Neural crest cell (in vitro differentiated cells): ENCODE data around the gene DMRT2. TPM values are rescaled to one million over a fixed set of nuclear protein-coding genes. Genes with fewer than 3 reads are reported as not detected.
A peak's percentile ranks its signal among the peaks of the same experiment; 100 is the strongest.

Experiments used
- DNase-seq: peaks from one replicate; pipeline ENCODE4 v3.0.0; 2021; ENCODE audit warnings: low read depth, mixed read lengths, low spot score
- H3K27ac Mint-ChIP-seq: one replicate; pipeline ENCODE4 v1.8.0; 2021; ENCODE audit warnings: mild to moderate bottlenecking, mixed read lengths; ENCODE audit not compliant: unreplicated experiment
- H3K27me3 Mint-ChIP-seq: 2 replicates; pipeline ENCODE4 v1.8.0; 2021; ENCODE audit warnings: low read depth, mild to moderate bottlenecking, mixed read lengths
- H3K36me3 Mint-ChIP-seq: 2 replicates; pipeline ENCODE4 v1.8.0; 2021; ENCODE audit warnings: low read depth, mild to moderate bottlenecking, mixed read lengths
- H3K4me1 Mint-ChIP-seq: 2 replicates; pipeline ENCODE4 v1.8.0; 2021; ENCODE audit warnings: mixed read lengths
- H3K4me3 Mint-ChIP-seq: one replicate; pipeline ENCODE4 v1.8.0; 2021; ENCODE audit warnings: mild to moderate bottlenecking, mixed read lengths
- H3K9me3 Mint-ChIP-seq: 2 replicates; pipeline ENCODE4 v1.8.0; 2021; ENCODE audit warnings: mixed read lengths
- CTCF ChIP-seq: fragments of 200-600 bp; sonication (generic); conservative IDR thresholded peaks from 2 replicates; pipeline ENCODE4 v1.5.0; 2021; ENCODE audit warnings: antibody characterized with exemption, mild to moderate bottlenecking
- total RNA-seq: library from RNA; stranded (reverse); gene quantifications from 2 replicates; pipeline ENCODE4 v1.2.1, GENCODE V29; 2021

DMRT2 gene
- total RNA-seq, 1 donor from 2014 or later: 0.49 TPM

GRCh38 chr9:1031951-1032601 is 18.1 kb upstream of the DMRT2 start:
- TF ChIP-seq CTCF: no peak
- no peak for DNase-seq
- Mint-ChIP-seq H3K4me3 (no peak overlapping the region), H3K27ac (no peak overlapping the region), H3K27me3 (peaks cover 70% of the 10 kb centered on the region), H3K36me3 (no peaks in the 10 kb centered on the region), H3K4me1 (no peaks in the 10 kb centered on the region), H3K9me3 (no peaks in the 10 kb centered on the region)

- H3K4me3 Mint-ChIP-seq: no peak overlapping the region
Observed at GRCh38 chr9:1034271-1034670, 15.9 kb upstream of the DMRT2 start.

GRCh38 chr9:1039589-1039988 is 10.6 kb upstream of the DMRT2 start:
- Mint-ChIP-seq H3K27me3 (peaks cover 88% of the 10 kb centered on the region), H3K4me3 (no peak overlapping the region), H3K36me3 (no peaks in the 10 kb centered on the region), H3K27ac (no peak overlapping the region), H3K9me3 (no peaks in the 10 kb centered on the region), H3K4me1 (no peaks in the 10 kb centered on the region)
- DNase-seq: no peak
- TF ChIP-seq CTCF: no peak

More at GRCh38 chr9:1034271-1034670, 15.9 kb upstream of the DMRT2 start:
- H3K36me3 Mint-ChIP-seq: no peaks in the 10 kb centered on the region
- H3K27me3 Mint-ChIP-seq: peaks cover 79% of the 10 kb centered on the region
- no peak for DNase-seq
- no peaks in the 10 kb centered on the region for H3K4me1 Mint-ChIP-seq
- H3K9me3 Mint-ChIP-seq: no peaks in the 10 kb centered on the region
- H3K27ac Mint-ChIP-seq: no peak overlapping the region
- no peak for TF ChIP-seq CTCF

GRCh38 chr9:1042466-1042865 is 7.7 kb upstream of the DMRT2 start:
- no peaks in the 10 kb centered on the region for H3K36me3 Mint-ChIP-seq
- no peaks in the 10 kb centered on the region for H3K9me3 Mint-ChIP-seq
- TF ChIP-seq CTCF: peak; percentile 74
- H3K4me3 Mint-ChIP-seq: peak overlapping the region; percentile 78
- no peaks in the 10 kb centered on the region for H3K4me1 Mint-ChIP-seq
- H3K27ac Mint-ChIP-seq: no peak overlapping the region
- DNase-seq: peak; percentile 62
- H3K27me3 Mint-ChIP-seq: peaks cover 98% of the 10 kb centered on the region

GRCh38 chr9:1044643-1045042 is 5.5 kb upstream of the DMRT2 start:
- no peak for TF ChIP-seq CTCF
- H3K4me3 Mint-ChIP-seq: no peak overlapping the region
- no peaks in the 10 kb centered on the region for H3K36me3 Mint-ChIP-seq
- H3K27me3 Mint-ChIP-seq: peaks cover 98% of the 10 kb centered on the region
- H3K4me1 Mint-ChIP-seq: no peaks in the 10 kb centered on the region
- H3K27ac Mint-ChIP-seq: no peak overlapping the region
- no peak for DNase-seq
- H3K9me3 Mint-ChIP-seq: no peaks in the 10 kb centered on the region
